ENCODE results near the gene CNTNAP4.

Gene CNTNAP4

DNA sequence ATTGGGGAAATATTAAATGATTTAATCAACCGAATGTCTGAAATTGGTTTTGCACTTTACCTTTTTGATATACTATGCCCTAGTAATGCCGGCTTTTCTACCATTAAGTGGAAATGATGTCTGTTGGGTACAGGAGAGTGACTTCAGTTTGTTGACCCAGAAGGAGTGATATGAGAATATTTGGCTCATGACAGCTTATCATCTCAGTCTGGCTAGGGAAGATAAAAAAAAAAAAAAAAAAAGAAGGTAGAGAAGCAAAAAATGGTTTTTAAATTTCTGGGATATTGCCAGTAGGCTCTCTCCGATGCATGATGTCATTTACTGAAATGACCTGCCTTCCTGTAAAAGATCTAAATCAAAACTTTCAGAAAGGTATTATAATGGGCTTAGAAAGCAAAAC, 69.0 kb downstream of the CNTNAP4 start:
- TF ChIP-seq, protein P1, sequence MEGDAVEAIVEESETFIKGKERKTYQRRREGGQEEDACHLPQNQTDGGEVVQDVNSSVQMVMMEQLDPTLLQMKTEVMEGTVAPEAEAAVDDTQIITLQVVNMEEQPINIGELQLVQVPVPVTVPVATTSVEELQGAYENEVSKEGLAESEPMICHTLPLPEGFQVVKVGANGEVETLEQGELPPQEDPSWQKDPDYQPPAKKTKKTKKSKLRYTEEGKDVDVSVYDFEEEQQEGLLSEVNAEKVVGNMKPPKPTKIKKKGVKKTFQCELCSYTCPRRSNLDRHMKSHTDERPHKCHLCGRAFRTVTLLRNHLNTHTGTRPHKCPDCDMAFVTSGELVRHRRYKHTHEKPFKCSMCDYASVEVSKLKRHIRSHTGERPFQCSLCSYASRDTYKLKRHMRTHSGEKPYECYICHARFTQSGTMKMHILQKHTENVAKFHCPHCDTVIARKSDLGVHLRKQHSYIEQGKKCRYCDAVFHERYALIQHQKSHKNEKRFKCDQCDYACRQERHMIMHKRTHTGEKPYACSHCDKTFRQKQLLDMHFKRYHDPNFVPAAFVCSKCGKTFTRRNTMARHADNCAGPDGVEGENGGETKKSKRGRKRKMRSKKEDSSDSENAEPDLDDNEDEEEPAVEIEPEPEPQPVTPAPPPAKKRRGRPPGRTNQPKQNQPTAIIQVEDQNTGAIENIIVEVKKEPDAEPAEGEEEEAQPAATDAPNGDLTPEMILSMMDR (IDR thresholded peaks at IDR 0.05; ENCODE audit: insufficient read depth, low read length, missing control alignments) = no peak
- POLR2A ChIA-PET = no interaction called here
- DNase-seq (ENCODE audit: low read depth, low spot score) = no peak
- CTCF ChIA-PET = no interaction called here
- H3K4me3 ChIP-seq (ENCODE audit: low read depth, low read length) = no peak overlapping the region

DNA sequence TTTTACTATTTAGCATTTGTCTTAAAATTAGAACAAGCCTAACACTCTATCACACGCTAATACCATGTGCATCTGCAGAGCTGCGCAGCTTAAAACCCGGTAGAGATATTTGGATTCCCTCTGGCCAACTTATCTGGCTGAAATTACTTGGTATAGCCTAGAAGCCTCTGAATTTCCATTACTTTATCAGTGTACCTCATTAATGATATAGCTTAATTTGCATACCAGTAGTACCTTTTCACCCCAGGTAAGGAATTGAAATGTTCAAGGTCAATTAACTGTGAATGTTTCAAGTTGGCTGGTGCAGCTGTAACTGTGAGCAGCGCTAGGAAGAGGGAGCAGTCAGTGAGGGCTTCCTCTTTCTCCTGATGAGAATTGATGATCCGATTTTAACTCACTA, 74.2 kb downstream of the CNTNAP4 start:
- DNase-seq (ENCODE audit: low read depth, low spot score) = no peak
- TF ChIP-seq, protein P1 (IDR thresholded peaks at IDR 0.05; ENCODE audit: insufficient read depth, low read length, missing control alignments) = no peak
- no peak overlapping the region for H3K4me3 ChIP-seq (ENCODE audit: low read depth, low read length)
- POLR2A ChIA-PET = no interaction called here
- CTCF ChIA-PET = no interaction called here

GRCh38 chr16:76360404-76360803, 83.2 kb downstream of the CNTNAP4 start:
- TF ChIP-seq, protein P1 (IDR thresholded peaks at IDR 0.05; ENCODE audit: insufficient read depth, low read length, missing control alignments) = no peak
- no peak for DNase-seq (ENCODE audit: low read depth, low spot score)
- H3K4me3 ChIP-seq (ENCODE audit: low read depth, low read length) = no peak overlapping the region
- POLR2A ChIA-PET = no interaction called here
- CTCF ChIA-PET = no interaction called here

DNA sequence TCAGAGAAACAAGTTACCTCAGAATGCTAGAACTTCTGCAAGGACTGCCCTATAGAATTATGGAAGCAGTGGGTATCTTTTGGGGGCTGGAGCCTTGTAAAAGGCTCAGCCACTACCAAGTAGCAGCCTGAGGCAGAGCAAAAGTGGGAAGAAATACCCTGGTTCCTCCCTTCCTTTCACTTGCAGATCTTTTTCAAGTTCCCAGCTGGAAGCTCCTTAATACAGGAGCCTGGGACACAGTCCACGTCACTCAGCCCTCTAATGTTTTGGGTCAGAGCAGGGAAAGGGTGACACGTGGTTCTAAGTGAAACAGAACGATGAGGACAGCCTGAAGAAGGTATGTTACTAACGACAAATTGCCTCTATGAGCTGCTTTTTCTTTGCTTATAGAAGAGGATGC, 93.1 kb downstream of the CNTNAP4 start:
- no peak overlapping the region for H3K4me3 ChIP-seq (ENCODE audit: low read depth, low read length)
- TF ChIP-seq, protein P1 (IDR thresholded peaks at IDR 0.05; ENCODE audit: insufficient read depth, low read length, missing control alignments) = no peak
- ChIA-PET CTCF (no interaction called here), POLR2A (no interaction called here)
- DNase-seq (ENCODE audit: low read depth, low spot score) = no peak

DNA sequence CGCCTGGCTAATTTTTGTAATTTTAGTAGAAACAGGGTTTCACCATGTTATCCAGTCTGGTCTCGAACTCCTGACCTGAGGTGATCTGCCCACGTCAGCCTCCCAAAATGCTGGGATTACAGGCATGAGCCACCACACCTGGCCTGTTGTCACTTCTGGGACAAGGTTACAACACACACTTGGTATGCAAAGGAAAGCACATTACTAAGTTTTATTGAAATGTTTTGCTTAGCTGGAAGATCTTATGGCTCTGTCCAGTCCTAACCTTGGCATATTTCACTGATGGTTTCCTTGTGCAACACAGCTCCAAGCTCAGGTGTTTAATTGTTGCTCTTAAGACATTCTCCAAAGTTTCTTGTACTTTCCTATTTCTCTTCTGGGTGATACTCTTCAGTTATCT, 94.2 kb downstream of the CNTNAP4 start:
- no peak overlapping the region for H3K4me3 ChIP-seq (ENCODE audit: low read depth, low read length)
- TF ChIP-seq, protein P1 (IDR thresholded peaks at IDR 0.05; ENCODE audit: insufficient read depth, low read length, missing control alignments) = no peak
- no peak for DNase-seq (ENCODE audit: low read depth, low spot score)
- CTCF ChIA-PET = no interaction called here
- POLR2A ChIA-PET = no interaction called here

GRCh38 chr16:76373998-76374397, 96.8 kb downstream of the CNTNAP4 start:
- ChIA-PET CTCF (no interaction called here), POLR2A (no interaction called here)
- TF ChIP-seq, protein P1 (IDR thresholded peaks at IDR 0.05; ENCODE audit: insufficient read depth, low read length, missing control alignments) = no peak
- no peak for DNase-seq (ENCODE audit: low read depth, low spot score)
- no peak overlapping the region for H3K4me3 ChIP-seq (ENCODE audit: low read depth, low read length)
